Posterior cingulate gyrus (tissue), 11 donors: ENCODE measurements around the gene PPP4R4.
"Not testable (repeated sequence)": the region's sequence is repeated elsewhere in the genome, so short reads cannot be mapped to it uniquely, and the experiment has no call there.

ENCODE experiments used
- DNase-seq, 10 donors: peaks; one replicate each; pipeline versions ENCODE4 v3.0.0 to v3.0.0-alpha.2; 2020 to 2021; ENCODE audit warnings: mixed read lengths in 3 of 10
- intact Hi-C: fragments of 100-400 bp; cut with DNase I; formaldehyde crosslinking; loops from one replicate; pipeline ENCODE4 v1.15.1; 2023

Gene PPP4R4

DNA sequence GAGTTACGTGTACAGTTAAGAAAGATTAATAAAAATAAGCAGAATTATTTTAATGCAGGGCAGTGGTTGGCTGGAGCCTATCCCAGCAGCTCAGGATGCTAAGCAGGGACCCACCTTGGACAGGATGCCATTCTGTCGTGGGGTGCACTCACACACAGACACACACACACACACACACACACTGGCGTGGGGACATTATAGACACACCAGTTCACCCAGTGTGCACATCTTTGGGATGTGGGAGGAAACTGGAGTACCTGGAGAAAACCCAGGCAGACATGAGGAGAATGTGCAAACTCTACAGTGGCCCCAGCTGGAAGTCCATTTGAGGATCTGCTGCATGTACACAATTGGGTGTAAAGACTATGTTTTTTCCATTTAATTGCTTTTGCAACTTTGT, 31.9 kb upstream of the PPP4R4 start:
- DNase-seq: no peak
- intact Hi-C loops: no loop called here

GRCh38 chr14:94142836-94143235, 31.3 kb upstream of the PPP4R4 start:
- intact Hi-C loops: no loop called here

DNA sequence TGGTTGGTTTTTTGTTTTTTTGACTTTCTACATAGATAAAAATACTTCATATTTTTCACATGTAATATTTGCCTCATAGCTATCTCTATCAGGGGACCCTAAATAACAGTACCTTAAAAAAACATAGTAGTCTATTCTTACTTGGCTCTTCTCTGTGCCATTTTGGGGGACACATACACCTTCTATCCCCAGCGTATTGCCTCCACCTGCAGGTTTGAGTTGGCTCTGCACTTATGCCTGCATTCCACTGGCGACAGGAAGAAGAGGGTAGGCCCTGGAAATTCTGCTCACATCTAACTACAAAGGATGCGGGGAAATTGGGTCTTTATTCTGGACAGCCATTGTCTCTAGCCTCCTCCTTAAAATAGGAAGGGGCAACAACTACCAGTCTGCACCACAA, 30.9 kb upstream of the PPP4R4 start:
- intact Hi-C loops: no loop called here
- DNase-seq: no peak

More at GRCh38 chr14:94142836-94143235, 31.3 kb upstream of the PPP4R4 start:
- no peak for DNase-seq

DNA sequence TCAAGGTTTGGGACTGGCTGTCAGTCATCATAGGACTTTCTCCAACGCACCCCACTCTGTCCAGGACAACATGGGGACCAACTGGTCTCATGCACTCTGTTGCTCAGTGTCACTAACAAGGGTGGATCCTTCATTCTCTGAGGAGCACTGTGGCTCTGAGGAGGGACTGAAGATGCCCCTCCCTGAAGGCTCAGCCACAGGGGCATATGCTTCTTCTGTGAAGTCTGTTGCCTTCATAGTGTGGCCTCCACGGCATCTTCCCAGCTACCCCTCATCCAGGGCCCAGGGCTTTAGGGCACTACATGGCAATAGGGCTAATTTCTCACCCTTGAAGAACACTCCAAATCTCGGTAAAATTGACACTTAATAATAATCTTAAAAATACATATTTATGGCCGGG, 30.4 kb upstream of the PPP4R4 start:
- intact Hi-C loops: no loop called here
- no peak for DNase-seq

GRCh38 chr14:94144765-94145164, 29.4 kb upstream of the PPP4R4 start:
- intact Hi-C loops: no loop called here
- no peak for DNase-seq

DNA sequence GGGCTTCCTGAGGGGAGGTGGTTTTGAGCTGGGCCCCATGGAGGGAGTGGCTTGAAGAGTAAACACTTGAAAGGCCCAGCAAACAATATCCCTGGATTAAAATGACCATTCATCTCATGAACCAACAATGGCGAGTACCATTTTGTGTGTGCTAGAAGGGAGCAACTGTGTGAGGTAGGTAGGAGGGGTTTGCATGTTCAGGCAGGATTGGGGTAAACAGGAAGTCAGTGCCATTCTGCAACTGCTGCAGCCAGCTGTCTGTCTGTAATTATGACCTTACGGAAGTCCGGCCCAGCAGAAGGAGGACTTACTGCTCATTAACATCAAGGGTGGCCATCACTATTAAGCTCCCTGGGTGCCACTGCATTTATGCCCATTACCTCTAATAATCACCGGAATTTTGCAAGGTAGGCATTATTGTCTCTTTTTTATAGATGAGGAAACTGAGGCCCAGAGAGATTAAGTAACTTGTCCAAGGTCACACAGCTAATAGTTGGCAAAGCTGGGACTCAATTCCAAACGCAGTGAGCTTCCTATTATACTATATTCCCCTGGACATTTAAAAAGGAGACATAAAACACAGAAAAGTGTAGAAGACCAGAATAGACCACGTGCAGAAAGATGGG, 28.1 kb upstream of the PPP4R4 start:
- intact Hi-C loops: no loop called here
- no peak for DNase-seq

GRCh38 chr14:94152676-94153075, 21.4 kb upstream of the PPP4R4 start:
- intact Hi-C loops: no loop called here
- no peak for DNase-seq

DNA sequence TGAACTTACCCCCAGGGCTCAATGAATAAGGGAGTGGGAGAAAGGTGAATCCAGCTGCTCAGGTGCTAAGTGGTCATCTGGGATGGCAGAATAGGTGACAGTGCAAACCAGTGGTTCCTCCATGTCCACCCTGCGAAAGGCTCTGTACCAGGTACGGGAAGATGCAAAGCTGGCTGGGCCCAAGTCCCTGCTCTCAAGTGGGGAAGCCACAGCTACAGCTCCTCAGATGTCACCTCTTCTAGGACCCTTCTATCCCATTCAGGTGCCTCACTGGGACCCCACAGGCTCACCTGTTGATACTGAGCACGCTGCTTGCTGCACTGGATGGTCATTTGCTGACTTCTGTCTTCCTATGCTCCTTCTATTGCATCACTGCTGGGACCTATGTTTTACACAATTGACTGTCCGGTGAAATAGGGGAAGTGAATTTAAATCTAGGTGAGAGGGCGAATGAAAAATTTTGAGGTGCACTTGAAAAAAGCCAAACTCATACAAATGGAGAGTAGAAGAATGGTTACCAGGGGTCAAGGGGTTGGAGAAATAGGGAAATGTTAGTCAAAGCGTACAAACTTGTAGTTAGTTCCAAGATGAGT, 20.3 kb upstream of the PPP4R4 start:
- intact Hi-C loops: no loop called here
- DNase-seq: peak in 1 of 10 donors; percentile 50

GRCh38 chr14:94156143-94156542, 18.0 kb upstream of the PPP4R4 start:
- DNase-seq, intact Hi-C loops: not testable (repeated sequence)

DNA sequence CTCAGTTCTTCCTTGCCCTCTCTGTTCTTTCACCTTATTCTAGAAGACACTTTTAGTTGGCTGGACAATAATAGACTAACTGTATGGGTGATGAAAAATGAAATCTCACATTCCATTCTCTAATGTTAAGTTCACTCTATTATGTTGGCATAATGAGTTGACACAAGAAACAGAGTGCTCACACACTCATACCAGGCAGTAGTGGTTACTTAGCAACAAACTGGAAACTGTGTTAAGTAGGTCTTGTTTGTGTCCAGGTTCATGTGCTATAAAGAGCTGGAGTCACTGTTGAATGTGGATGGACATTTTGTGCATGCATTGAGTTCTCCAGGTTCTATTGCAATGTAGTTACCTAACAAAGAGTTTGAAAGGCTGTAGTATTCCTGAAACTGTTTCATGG, 16.9 kb upstream of the PPP4R4 start:
- intact Hi-C loops: no loop called here
- DNase-seq: no peak

DNA sequence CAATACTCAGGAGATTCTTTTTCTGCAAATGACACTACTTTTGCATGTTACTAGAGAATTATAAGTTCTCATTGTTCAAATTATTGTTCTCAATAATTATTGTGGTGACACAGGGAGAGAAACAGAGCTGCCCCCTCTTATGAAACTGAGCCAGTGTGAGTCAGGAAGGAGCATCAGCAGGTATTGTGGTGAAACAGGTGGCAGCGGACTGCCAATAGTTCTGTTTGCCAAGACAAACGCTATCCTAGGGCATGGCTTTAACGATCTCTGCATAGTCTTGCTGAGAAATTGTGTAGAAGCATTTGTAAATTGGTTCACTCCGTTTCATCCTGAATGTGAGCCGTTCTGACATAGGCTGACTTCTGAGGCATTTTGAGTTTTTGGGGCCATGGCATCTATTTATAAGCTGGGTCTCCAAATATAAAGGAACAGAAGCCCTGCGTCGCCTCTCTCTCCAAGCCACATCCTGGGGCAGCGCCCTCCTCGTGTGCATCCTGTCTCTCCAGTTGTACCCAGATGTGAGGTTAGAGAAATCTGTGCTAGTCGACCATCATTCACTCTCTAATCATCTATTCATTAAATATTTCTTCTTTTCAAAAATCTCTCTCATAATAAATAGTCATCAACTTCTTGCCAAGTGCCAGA, 15.8 kb upstream of the PPP4R4 start:
- intact Hi-C loops: no loop called here
- DNase-seq: no peak

GRCh38 chr14:94161058-94161457, 13.1 kb upstream of the PPP4R4 start:
- intact Hi-C loops: no loop called here

DNA sequence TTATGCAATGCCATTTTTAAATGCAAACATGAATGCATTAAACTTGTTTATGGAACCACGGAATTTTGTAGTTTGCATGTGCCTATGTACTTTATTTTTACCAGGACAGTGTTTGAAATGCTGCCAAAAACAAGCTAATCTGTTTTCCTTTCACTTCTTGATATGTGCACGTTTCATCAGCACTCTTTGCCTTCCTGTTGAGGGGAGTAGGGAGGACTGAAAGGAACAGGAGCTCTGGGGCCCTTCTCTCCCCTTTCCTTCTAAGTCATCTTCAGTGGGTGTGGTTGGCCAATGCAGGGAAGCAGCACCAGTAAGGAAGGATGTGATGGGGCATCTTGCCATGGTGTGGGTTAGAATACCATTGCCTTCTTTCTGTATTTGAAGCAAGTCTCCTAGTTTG, 12.1 kb upstream of the PPP4R4 start:
- intact Hi-C loops: no loop called here
- DNase-seq: no peak

More at GRCh38 chr14:94161058-94161457, 13.1 kb upstream of the PPP4R4 start:
- no peak for DNase-seq

GRCh38 chr14:94162466-94162865, 11.7 kb upstream of the PPP4R4 start:
- DNase-seq: no peak
- intact Hi-C loops: no loop called here

DNA sequence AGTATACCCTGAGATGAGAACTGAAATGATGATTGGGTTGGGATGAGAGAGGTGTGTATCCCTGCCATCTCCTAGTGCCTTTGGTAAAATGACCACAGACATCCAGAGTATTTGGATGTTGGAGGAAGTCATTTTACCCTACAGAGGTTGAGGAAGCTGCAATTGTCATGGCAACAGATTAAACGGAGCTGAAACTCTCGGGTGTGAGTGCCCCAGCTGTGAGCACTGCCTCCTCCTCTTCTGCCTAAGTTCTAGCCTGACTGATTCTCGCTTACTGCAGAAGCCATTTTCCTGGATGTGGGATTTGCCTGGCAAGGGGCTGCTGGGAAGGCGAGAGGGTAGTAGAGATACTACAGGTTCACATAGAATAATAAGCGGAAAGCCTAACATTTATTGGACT, 10.3 kb upstream of the PPP4R4 start:
- no peak for DNase-seq
- intact Hi-C loops: no loop called here

DNA sequence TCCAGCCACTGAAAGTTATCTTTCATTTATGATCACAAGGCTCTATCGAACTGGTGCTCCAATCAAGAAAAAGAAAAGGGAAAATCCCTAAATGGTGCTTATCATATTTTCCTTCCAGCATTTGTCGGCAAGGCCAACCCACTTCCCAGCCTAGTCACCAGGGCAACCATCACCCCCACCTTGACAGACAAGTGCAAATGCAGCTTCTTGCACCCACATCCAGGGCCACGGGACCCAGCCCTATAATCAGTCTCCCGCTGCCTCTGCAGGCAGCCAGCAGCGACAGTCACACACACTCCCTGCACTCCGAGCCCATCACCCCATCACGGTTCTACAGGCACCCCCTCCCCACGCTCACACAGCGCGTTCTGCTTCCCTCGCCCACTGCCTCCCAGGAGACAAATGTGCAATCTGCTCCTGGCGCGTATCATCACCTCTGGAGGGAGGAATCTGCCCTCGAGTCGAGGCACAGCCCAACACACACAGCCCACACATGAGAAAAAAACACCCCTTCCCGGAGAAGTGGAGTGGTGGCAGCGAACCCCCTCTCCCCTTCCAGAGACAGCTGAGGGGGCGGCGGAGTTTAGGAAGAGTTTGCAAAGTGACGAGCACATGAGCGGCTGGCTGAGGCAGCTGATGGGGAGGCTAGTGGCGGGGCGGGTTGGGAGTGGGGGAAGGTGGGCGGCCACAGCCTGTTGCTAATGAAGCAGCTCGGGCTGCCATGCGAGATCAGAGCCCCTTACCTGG, 9.3 kb upstream of the PPP4R4 start:
- intact Hi-C loops: no loop called here
- peak in 8 of 10 donors; percentile 41 to 92 (median 59) for DNase-seq

GRCh38 chr14:94165744-94166143, 8.4 kb upstream of the PPP4R4 start:
- DNase-seq: peak in 2 of 10 donors; percentile 55 to 59
- intact Hi-C loops: no loop called here

GRCh38 chr14:94170136-94170535, 4.0 kb upstream of the PPP4R4 start:
- intact Hi-C loops: no loop called here
- no peak for DNase-seq

DNA sequence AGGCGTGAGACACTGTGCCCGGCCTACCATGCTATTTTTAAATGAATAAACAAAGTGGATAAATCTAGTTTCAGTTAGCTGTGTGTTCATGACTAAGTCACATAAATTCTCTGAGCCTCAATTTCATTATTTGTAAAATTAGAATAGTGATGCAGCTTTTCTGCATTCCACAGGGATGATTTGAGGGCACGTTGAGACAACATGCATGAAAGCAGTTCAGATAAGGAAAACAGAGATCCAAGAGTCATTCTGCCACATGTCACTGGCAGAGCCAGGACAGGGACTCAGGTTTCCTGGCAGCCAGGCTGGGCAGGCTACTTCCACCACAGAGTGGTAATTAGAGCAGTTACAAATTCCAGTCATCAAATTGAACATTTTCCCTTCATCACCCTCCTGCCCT, 2.9 kb upstream of the PPP4R4 start:
- no peak for DNase-seq
- intact Hi-C loops: no loop called here

DNA sequence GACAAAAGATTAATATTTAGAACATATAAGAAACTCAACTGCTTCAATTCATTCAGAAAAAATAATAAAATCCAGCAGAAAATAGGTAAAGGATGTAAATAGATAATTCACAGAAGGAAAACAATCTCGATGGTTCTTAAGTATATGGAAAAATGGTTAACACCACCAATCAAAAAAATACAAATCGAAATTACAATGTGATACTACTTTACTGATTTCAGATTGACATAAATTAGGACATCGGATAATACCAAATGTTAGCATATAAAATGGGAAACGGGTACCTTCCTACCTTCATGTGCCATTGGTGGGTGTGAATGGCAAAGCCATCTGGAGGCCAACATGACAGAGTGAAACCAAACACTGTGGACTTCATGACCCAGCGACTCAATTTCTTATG, 1.6 kb upstream of the PPP4R4 start:
- intact Hi-C loops: no loop called here
- no peak for DNase-seq

DNA sequence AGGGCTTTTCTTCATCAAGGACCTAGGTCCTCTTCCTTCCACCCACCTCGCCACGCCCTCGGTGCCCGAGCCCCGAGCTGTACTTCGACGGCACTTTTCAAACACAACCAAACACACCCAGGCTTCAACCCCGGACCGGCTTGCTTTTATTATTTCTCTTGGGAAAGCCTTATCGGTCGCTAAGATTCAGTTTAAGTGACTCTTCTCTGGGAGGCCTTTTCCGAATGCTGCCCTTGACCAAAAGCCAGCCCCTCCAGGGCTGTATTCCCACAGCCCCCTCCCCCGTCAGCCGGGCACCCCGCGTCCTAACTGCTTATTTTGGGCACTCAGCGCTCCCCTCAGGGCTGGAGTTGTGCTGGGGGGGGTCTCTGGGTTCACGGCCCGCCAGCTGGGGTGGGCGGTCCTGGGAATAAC, 644 bp upstream of the PPP4R4 start:
- peak in 2 of 10 donors; percentile 74 to 82 for DNase-seq
- intact Hi-C loops: no loop called here
